NCI-H774 (cell line): ENCODE results near the gene ADAMTS12.
"Not testable (repeated sequence)": the region's sequence is repeated elsewhere in the genome, so short reads cannot be mapped to it uniquely, and the experiment has no call there.

Experiments used
- DNase-seq: peaks from one replicate; lab custom pipeline; 2025; lab: John Stamatoyannopoulos, UW

Gene ADAMTS12

DNA sequence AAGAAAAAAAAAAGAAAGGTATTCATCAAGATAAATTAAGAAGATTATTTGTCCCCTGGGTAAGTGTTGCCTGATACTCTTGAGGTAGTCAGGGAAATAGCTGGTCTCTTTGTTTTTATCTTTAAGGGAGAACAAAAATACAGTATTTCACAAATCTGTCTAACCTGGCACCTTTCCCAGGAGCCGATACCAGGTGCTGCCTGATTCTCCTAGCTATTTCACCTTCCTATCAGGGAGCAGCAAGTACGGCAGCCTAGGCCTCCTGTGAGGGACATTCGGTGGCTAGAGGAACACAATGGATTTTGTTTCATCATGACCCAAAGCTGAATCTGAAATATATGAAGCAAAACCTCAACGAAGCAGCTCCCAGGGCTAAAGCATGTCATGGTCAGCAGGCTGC lies 365.0 kb downstream of the ADAMTS12 start:
- DNase-seq = peak; percentile 17

DNA sequence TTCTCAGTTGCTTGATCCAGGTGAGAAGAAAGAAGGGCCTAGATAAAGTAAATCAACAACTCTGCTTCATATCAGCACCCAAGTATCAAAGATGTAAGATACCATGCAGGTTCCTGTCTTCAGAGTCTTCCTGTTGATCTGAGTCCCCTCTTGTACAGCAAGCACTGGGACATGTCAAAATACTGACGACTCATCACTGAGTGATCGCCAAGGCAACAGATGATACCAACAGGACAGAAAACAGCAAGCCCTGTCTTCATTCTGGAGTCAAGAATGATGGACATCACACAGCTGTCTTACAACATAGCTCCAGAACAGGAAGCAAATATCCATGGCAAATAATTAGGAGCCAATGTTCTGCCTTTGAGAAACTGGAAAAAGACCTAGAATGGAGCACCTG lies 367.3 kb downstream of the ADAMTS12 start:
- no peak for DNase-seq

DNA sequence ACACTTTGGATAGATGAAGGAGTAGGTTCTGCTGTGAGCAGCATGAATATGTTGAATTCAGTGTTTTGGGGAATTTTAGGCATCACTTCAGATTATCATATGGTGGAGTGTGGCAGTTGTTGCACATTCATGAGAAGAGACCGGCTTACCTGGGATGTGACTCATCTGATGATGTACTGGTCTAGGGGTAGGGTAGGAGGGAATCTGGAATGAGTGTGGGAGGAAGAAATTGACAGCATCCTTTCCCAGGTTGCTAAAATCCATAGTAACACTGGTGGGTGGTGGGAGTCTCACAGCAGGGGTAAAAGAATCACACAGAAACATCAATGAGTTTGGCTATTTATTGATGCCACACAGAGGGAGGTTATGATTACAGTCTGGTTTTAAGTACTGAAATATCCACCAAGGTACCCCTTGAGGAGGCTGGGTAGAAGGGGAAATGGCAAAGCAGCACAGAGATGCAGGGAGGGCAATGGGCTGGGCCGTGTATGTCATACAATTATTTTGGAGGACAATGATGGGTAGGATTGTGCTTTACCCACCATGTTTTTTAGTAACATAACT lies 368.5 kb downstream of the ADAMTS12 start:
- DNase-seq = no peak

DNA sequence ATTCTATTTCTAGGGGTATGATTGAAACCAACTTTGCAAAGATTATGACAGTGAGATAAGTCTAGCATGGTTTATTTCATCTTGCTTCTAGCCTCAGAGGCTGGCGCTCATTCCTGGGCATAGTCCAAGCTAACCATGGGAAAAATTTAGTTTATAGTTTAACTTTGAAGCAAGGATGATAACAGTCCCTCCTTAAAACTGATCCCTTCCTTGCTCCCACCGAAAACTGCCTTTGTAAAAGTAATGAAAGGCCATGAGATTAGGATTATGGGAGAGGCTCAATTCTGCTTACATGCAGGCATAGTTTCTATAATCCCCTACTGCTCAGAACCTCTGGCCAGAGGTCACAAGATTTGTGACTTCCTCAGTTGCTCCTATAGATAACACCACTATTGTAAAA lies 375.4 kb downstream of the ADAMTS12 start:
- DNase-seq = no peak

DNA sequence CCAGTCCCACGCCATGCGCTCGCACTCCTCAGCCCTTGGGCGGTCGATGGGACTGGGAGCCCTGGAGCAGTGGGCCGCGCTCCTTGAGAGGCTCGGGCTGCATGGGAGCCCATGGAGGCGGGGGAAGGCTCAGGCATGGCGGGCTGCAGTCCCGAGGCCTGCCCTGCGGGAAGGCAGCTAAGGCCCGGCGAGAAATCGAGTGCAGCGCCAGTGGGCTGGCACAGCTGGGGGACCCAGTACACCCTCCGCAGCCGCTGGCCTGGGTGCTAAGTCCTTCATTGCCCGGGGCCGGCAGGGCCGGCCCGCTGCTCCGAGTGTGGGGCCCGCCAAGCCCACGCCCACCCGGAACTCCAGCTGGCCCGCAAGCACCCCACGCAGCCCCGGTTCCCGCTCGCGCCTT lies 376.4 kb downstream of the ADAMTS12 start:
- not testable (repeated sequence) for DNase-seq

DNA sequence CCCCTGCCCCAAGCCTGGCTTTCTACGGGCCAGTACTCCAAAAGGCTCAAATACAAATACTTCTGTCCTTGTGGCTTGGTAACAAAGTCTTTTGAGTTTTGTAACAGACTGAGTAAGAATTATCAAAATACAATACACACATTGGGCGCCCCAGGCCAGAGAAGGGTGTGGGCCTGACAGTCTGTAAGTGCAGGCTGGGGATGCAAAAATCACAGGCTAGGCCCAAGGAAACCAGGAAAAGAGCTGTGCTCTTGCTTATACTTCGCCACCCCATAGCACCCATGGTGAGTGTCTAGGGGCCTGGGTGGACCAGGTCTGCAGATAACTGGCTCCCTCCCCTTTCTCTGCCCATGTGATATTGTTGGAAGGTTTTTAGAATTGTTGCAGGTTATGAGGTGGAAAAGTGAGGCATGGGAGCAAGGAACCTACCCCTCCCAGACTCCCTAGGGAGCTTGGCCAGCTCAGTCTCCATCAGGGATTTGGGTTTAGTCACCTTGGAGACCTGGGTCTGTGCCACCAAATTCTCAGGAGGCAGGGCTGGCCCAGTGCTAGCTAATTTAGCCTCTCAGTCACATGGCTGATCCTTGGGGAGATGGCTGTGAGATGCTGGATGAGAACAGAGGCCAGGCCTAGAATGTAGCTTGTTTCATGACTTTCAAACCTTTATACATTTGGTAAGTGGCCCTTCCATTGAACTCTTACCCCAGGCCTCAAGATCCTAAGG lies 378.2 kb downstream of the ADAMTS12 start:
- no peak for DNase-seq

DNA sequence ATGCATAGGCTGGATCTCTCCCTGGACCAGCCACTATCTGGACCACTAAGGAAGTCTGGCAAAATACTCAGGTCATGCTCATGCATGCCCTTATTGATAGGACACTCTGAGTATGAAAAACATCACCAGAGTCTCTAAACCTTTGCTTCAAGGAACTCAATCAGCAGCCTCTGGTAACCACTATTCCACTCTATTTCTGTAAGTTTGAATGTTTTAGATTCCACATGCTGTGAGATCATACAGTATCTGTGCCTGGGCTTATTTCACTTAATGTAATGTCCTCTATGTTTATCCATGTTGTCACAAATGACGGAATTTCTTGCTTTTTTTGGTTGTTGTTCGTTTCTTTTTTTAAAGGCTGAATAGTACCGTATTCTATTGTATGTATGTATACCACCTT lies 382.8 kb downstream of the ADAMTS12 start:
- DNase-seq = no peak

DNA sequence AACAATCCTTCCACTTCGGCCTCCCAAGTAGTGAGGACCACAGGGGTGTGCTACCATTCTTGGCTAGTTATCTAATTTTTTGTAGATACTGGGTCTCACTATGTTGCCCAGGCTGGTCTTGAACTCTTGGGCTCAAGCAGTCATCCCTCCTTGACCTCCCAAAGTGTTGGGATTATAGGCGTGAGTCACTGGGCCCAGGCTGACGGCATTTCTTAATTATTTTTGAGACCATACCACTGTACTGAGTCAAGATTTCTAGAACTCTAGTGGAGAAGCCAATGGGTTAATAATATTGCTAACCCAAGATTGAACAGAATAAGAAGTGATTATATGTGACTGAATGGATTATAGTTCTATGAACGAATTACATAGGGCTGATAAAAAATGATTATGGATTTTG lies 384.4 kb downstream of the ADAMTS12 start:
- DNase-seq = no peak

DNA sequence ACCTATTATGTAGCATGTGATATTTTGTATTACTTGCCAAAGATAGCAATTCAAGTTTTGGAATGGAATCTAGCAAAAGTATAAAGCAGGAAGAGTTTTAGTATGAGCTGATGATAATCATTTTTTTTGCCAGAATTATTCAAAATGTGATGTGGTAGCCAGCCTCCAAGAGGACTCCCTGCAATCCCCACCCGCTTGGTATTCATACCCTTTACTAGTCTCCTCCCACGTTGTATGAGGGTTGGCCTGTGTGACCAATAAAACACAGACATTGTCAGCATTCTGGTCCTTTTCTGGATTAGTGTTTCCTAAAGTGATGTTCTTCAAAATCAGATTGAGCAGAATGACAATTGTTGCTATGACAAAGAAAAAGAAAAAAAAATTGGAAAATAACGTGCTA lies 387.2 kb downstream of the ADAMTS12 start:
- no peak for DNase-seq

DNA sequence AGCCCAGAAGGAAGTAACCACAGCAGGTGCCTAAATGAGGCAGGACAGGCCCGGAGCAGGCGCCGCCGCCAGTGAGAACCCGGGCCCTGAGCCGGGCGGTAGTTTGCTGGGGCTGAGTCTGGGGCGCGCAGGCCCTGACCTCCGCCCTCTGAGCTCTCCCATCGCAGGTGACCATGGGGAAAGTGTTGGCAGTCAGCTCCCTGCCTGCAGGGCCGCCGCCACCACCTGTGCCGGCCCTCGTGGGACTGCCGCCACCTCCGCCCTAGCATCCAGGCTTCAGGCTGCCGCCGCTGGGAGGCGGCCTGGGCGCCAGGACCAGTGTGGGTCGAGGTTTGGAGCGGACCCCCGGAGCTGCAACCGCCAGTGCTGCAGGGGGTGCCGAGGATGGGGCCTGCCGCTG lies 389.9 kb downstream of the ADAMTS12 start:
- DNase-seq = no peak

DNA sequence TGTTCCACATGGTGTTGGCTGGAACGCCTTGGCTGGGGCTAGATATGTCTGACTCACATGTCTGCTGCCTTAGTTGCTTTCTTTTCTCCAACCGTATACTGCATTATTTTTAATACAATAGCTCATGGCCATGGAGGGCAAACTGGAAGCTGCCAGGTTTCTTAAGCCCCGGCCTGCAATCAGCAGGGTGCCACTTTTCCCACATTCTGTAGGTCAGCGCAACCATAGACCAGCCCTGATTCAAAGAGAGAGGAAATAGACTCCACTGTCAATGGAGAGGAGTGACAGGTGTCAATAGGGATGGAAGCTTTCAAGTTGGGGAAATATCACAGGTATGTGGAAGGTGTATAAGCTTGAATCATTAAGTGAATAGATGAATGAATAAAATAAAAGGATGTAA lies 390.5 kb downstream of the ADAMTS12 start:
- DNase-seq = no peak

DNA sequence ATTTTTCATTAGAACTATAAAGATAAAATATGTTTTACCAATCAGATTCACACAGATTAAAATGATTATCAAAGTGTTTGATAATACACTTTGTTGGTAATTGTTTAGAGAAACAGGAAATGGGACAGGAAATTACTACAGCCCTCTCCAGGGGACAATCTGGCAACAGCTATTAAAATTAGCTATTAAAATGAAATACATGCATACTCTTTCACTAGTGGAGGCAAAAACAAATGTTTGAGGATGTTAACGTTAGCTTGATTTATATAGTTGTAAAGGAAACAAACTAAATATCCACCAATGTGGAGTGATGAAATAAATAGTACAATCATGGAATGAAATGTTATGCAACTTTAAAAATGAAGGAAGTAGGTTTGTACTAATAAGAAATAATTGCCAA lies 397.3 kb downstream of the ADAMTS12 start:
- no peak for DNase-seq

DNA sequence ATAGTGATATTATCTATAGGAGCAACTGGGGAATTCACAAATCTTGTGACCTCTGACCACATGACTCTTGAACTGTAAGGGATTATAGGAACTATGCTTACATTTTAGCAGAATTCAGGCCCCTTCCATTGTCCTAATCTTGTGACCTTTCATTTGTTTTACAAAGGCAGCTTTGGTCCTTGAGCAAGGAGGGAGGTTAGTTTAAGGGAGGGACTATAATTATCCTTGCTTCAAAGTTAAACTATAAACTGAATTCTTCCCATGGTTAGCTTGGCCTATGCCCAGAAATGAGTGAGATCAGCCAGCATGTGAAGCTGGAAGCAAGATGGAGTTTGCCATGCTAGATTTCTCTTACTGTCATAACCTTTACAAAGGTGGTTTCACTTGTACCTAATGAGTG lies 399.8 kb downstream of the ADAMTS12 start:
- no peak for DNase-seq

DNA sequence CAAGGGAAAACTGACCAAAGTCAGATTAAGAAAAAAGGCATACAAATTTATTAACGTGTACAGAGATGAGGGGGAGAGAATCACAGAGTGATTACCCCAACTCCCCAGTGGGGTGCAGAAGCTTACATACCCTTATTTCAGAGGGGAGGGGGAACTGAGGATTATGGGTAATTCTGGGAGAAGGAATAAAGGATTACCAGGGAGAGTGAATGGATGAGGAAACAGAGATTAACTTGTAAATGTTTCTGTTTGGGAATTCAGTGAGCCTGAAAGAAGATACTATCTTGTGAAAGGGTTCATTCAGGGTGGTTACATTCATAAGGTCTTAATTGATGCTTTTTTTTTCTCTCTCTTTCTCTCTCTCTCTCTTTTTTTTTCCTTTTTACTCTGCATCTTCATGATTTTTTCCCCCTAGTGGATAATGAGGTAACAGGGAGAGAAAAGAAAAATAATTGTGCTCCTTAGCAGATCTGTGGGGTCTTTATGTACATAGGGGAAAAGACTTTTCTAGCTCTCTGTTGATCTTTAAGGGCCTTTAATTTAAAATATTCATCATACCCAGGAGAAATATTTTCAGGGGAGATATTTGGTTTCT lies 401.6 kb downstream of the ADAMTS12 start:
- no peak for DNase-seq

DNA sequence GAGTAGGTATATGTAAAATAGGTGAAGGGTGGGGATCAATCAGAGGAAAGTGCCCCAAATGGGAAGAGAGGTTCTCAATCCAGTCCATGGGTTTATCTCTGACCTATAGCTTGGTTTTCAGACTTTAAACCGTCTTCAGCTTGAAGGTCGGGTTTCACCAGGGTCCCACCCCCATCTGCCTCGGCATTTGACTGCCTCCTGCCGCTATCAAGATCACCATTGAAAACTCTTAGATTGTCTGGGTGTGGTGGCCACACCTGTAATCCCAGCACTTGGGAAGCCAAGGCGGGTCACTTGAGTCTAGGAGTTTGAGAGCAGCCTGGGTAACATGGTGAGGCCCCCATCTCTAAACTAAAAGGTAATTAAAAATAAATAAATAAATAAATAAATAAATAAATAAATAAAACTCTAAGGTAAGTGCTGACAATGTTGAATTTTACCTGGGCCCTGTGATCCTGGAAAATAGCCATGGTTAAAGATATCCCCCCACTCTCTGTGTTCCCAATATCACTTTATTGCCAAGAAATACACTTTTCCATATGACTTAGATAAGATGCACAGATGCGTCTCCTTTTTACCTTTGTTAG lies 402.2 kb downstream of the ADAMTS12 start:
- DNase-seq = no peak

DNA sequence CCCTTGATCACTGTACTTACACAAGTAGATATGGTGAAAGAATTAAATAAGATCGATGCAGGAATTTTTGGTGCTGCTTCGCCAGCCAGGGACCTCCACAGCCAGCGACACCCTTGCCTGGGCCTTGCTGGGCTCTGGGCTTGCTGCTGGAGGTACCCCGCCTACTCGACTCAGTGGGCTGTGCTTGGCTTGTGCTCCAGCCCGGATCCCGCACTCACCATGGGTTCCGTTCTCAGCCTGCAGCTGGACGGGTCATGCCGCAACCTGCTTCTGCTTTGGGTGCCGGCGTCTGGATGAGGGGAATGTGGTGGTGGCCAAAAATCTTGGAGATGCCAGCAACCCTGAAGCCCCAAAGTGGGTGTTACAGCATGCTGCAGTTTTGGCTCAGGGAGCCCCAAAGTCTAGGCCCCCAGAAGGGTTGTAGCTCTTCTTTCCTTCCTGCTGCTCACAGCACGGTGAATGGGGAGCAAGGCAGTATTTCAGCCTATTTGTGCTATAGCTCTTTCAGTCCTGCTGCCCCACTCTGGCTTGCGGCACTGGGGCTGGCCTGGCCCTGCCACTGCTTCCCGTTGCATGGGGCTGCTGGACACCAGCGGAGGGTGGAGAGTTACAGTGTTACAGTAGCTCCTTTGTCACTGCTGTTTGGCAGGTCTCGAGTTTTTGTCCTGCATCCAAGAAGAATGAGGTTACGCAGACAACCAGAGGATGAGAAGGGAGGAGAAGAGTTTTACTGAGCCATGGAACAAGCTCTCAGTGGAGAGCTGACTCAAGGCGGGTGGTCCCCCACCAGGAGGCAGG lies 403.0 kb downstream of the ADAMTS12 start:
- DNase-seq = no peak

DNA sequence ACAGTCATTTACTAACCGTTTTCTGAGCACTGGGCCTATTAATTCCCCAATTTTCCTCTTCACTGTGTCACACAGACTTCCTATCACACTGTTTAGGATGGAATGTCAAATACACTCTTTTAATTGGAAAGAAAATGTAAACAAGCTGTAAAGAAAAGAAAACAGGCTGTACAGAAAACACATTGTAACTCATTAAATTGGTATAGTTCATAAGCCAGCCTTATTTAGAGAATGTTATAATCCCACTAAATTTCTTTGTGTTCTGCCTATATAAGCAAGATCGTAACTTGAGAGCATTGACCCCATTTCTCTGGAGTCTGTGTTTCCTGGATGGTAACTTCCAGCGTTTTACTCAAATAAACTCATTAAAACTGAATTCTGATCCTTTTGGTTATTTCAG lies 404.6 kb downstream of the ADAMTS12 start:
- no peak for DNase-seq

DNA sequence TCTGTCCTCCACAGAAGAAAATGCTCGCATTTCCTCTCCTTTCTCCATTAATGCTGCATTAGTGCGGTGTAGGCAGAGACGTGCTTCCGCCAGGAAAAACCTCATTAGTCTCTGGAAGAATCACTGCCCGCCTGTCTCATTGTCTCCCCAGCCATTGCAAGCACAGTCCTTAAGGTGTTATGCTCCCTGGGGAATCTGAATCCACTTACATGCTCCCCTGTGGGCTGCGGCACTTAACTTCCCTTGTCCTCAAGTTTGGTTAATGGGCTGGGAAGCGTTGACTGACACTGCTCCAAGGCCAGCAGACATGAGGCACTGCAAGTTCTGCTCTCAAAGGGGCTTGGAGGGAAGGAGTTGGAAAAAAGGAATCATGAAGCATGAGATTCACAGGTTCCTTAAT lies 409.5 kb downstream of the ADAMTS12 start:
- DNase-seq = no peak

DNA sequence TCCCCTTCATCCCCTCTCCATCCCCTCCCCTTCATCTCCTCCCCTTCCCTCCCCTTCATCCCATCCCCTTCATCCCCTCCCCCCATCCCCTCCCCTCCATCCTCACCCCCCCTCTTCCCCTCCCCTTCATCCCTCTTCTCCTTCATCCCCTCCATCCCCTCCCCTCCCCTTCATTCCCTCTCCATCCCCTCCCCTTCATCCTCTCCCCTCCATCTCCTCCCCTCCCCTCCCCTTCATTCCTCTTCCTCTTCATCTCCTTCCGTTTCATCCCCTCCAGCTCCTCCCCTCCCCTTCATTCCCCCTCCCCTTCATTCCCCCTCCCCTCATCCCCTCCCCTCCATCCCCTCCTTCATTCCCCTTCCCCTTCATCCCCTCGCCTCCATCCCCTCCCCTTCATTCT lies 410.9 kb downstream of the ADAMTS12 start:
- DNase-seq = no peak

DNA sequence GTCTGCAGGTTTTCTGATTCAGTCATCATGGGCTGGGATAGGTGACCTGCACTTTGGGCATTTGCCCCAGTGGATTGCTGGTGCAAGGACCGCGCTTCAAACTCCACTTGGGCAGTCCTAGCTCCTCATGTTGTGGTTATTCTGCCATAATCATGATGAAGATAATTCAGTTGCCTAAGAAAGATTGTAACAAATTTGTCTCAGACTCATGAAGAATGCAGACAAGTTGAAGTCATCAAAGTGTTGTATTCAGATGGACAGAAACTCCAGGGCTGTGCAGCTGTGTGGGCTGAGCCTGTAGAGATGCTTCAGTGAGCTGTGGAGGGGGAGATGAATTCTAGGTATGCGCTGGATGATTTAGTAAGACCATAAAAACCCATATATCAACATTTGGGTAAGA lies 412.5 kb downstream of the ADAMTS12 start:
- DNase-seq = no peak

DNA sequence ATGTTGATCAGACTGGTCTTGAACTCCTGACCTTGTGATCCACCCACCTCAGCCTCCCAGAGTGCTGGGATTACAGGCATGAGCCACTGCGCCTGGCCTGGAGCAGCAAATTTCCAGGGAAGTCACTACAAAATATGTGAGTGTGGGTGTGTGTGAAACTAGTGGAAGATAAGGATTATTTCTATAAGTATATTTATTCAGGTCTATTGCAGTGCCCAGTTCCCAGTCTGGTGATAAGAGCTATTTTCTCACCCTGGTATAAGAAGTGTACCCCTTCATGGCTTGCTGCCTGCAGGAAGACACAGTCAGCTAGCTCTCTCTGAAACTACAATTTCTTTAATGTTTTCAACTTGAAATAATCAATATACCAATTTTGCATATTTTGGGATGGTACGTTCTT lies 414.0 kb downstream of the ADAMTS12 start:
- no peak for DNase-seq

DNA sequence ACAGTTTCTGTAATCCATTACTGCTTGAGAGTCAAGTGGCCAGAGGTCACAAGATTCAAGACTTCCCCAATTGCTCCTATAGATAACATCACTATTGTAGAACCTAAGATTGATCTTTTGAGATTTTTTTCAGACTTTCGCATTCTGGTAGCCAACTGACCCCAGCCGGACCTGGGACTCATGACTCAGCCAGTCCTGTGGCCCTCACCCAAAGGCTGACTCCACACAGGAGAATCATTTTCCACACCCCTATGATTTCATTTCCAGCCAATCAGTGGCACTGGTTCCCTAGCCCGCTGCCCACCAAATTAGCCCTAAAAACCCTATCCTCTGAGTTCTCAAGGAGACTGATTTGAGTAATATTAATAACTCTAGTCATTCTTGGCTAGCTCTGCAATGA lies 414.8 kb downstream of the ADAMTS12 start:
- no peak for DNase-seq

DNA sequence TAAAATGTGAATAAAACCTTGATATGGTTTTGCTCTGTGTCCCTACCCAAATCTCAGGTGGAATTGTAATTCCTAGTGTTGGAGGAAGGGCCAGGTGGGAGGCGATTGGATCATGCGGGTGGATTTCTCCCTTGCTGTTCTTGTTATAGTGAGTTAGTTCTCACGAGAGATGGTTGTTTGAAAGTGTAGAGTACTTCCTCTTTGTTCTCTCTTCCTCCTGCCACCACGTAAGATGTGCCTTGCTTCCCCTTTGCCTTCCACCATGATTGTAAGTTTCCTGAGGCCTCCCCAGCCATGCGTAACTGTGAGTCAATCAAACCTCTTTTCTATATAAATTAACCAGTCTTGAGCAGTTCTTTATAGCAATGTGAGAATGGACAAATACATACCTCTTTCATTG lies 416.1 kb downstream of the ADAMTS12 start:
- DNase-seq = no peak
